ENCODE measurements around the gene PBXIP1.
A peak's percentile ranks its signal among the peaks of the same experiment; 100 is the strongest.

The PBXIP1 gene

GRCh38 chr1:154945962-154946850 is 9.7 kb downstream of the PBXIP1 start:
- no peak overlapping the region for H3K4me3 ChIP-seq (ENCODE audit: low read length)
- H3K9me3 ChIP-seq (ENCODE audit: control insufficient read depth, low read depth, low read length), result no peaks in the 10 kb centered on the region
- peaks cover 2% of the 10 kb centered on the region for H3K36me3 ChIP-seq (ENCODE audit: control insufficient read depth, low read depth, low read length)
- H3K9ac ChIP-seq (ENCODE audit: low read length), result no peak overlapping the region
- no peaks in the 10 kb centered on the region for H3K27me3 ChIP-seq (ENCODE audit: control insufficient read depth, insufficient read depth, low read length)
- no peaks in the 10 kb centered on the region for H3K4me1 ChIP-seq (ENCODE audit: control insufficient read depth, low read depth, low read length)
- H3K27ac ChIP-seq (ENCODE audit: low read length), result no peak overlapping the region

DNA sequence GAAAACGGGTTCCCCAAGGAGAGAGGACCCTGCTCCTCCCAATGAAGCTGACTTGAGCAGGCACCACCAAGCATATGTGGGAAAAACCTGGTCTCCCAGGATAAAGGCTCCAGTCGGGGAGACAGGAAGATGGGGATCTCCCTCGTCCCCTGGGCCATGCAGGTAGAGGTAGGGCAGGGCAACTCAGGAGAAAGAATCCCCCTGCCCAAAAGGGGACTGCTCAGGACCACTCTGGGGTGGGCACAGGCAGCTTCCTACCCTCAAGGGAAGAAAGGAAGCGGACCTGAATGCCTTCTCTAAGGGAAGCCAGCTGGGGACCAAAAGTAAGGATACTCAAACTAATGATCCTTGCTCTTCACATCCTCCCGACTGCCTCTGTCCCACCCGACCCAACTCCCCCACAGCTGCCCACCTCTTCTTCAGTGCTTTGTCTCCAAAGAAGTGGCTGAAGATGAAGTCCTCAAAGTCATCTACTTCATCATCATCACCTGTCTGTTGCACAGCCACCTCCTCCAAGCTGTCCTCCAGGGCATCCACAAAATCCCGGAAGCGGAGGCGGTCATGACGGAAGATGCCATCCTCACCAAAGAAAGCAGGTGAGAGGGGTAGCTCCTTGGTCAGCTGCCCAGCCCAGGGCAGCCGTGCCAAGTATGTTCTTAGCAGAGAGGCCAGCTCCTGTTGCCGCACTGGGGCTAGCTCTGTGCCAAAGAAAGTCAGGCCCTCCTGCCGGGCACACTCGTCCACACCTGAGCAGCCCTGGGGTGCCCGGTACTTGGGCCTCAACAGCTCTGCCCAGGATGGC is 10.5 kb downstream of the PBXIP1 start:
- Histone ChIP-seq H3K27ac (ENCODE audit: low read length) (no peak overlapping the region), H3K36me3 (ENCODE audit: control insufficient read depth, low read depth, low read length) (no peaks in the 10 kb centered on the region), H3K4me1 (ENCODE audit: control insufficient read depth, low read depth, low read length) (peaks cover 3% of the 10 kb centered on the region), H3K9me3 (ENCODE audit: control insufficient read depth, low read depth, low read length) (no peaks in the 10 kb centered on the region), H3K27me3 (ENCODE audit: control insufficient read depth, insufficient read depth, low read length) (no peaks in the 10 kb centered on the region), H3K9ac (ENCODE audit: low read length) (no peak overlapping the region), H3K4me3 (ENCODE audit: low read length) (no peak overlapping the region)

DNA sequence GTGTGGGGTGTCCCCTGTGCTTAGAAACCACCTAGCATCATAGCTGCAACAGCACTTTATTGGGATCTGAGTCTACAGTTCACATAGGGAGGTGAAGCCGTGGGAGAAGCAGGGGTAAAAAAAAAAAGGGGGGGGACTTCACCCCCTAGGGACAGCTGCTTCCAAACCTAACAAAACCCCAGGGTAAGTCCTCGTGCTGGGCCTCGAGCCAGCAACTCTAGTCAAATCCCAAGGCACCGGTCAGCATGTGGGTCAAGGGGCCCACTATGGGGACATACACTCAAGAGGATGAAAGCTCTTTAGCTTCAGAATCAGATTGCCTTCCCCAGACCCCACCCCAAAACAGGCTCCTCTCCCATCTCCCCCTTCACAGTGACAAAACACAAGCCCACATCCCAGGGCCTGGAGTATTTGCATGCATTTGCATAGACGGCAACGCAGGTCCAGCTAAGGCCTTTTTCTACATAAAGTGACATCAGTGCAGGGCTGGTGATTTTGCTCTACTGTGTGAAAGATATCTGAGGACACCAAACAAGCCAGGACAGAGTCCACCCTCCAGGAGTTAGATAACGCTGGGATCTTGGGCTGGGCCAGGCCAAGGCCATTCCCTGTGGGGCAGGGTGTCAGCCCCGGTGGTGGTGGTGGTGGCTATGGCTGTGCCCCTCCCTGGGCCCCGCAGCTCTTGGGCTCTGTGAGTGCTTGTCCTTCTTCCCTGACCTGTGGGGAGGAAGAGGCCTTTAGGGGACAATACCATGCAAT is 11.3 kb downstream of the PBXIP1 start:
- Histone ChIP-seq H3K9me3 (ENCODE audit: control insufficient read depth, low read depth, low read length) (no peaks in the 10 kb centered on the region), H3K36me3 (ENCODE audit: control insufficient read depth, low read depth, low read length) (no peaks in the 10 kb centered on the region), H3K9ac (ENCODE audit: low read length) (no peak overlapping the region), H3K27ac (ENCODE audit: low read length) (no peak overlapping the region), H3K4me1 (ENCODE audit: control insufficient read depth, low read depth, low read length) (peaks cover 6% of the 10 kb centered on the region), H3K4me3 (ENCODE audit: low read length) (no peak overlapping the region), H3K27me3 (ENCODE audit: control insufficient read depth, insufficient read depth, low read length) (no peaks in the 10 kb centered on the region)

- H3K4me3 ChIP-seq (ENCODE audit: low read length), result no peak overlapping the region
- no peak overlapping the region for H3K27ac ChIP-seq (ENCODE audit: low read length)
- no peaks in the 10 kb centered on the region for H3K27me3 ChIP-seq (ENCODE audit: control insufficient read depth, insufficient read depth, low read length)
- H3K9me3 ChIP-seq (ENCODE audit: control insufficient read depth, low read depth, low read length), result no peaks in the 10 kb centered on the region
- no peaks in the 10 kb centered on the region for H3K36me3 ChIP-seq (ENCODE audit: control insufficient read depth, low read depth, low read length)
- no peak overlapping the region for H3K9ac ChIP-seq (ENCODE audit: low read length)
- H3K4me1 ChIP-seq (ENCODE audit: control insufficient read depth, low read depth, low read length), result peaks cover 6% of the 10 kb centered on the region
These were observed 12.1 kb downstream of the PBXIP1 start for GRCh38 chr1:154943649-154944400.

- Histone ChIP-seq H3K9ac (ENCODE audit: low read length) (no peak overlapping the region), H3K27ac (ENCODE audit: low read length) (no peak overlapping the region), H3K36me3 (ENCODE audit: control insufficient read depth, low read depth, low read length) (no peaks in the 10 kb centered on the region), H3K9me3 (ENCODE audit: control insufficient read depth, low read depth, low read length) (no peaks in the 10 kb centered on the region), H3K4me1 (ENCODE audit: control insufficient read depth, low read depth, low read length) (peaks cover 12% of the 10 kb centered on the region), H3K4me3 (ENCODE audit: low read length) (no peak overlapping the region), H3K27me3 (ENCODE audit: control insufficient read depth, insufficient read depth, low read length) (no peaks in the 10 kb centered on the region)
These were observed 14.4 kb downstream of the PBXIP1 start for GRCh38 chr1:154941333-154942013.

DNA sequence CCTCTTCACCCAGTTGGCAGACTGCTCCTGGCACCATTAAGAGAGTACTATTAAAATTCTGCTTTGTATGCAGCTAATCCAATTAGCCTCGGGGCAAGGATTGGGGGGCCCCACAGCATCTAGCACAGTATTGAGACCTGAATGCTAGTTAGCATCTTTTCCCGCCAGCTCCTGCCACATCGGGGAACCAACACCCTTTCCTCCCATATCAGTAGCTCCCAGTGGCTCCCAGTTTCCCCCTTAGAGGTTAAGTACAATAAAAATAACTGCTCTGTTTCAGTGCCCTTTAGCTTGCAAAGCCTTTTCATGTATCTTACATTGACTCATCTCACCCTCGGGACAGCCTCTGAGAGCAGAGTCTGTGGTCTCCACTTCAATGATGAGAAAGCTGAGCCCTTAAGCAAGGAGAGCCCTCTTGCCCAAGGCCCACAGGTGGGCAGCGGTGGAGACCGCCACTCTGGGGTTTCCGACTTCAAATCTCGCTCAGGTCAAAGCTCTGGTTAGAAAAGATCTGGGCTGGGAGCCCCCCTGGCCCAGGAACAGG is 15.2 kb downstream of the PBXIP1 start:
- Histone ChIP-seq H3K36me3 (ENCODE audit: control insufficient read depth, low read depth, low read length) (no peaks in the 10 kb centered on the region), H3K9ac (ENCODE audit: low read length) (no peak overlapping the region), H3K9me3 (ENCODE audit: control insufficient read depth, low read depth, low read length) (no peaks in the 10 kb centered on the region), H3K27me3 (ENCODE audit: control insufficient read depth, insufficient read depth, low read length) (no peaks in the 10 kb centered on the region), H3K4me3 (ENCODE audit: low read length) (no peak overlapping the region), H3K27ac (ENCODE audit: low read length) (no peak overlapping the region), H3K4me1 (ENCODE audit: control insufficient read depth, low read depth, low read length) (peaks cover 12% of the 10 kb centered on the region)

GRCh38 chr1:154940213-154940560 is 15.7 kb downstream of the PBXIP1 start:
- H3K9me3 ChIP-seq (ENCODE audit: control insufficient read depth, low read depth, low read length), result no peaks in the 10 kb centered on the region
- H3K27me3 ChIP-seq (ENCODE audit: control insufficient read depth, insufficient read depth, low read length), result no peaks in the 10 kb centered on the region
- peaks cover 12% of the 10 kb centered on the region for H3K4me1 ChIP-seq (ENCODE audit: control insufficient read depth, low read depth, low read length)
- H3K4me3 ChIP-seq (ENCODE audit: low read length), result no peak overlapping the region
- no peaks in the 10 kb centered on the region for H3K36me3 ChIP-seq (ENCODE audit: control insufficient read depth, low read depth, low read length)
- no peak overlapping the region for H3K27ac ChIP-seq (ENCODE audit: low read length)
- H3K9ac ChIP-seq (ENCODE audit: low read length), result no peak overlapping the region

GRCh38 chr1:154938604-154939399 is 17.1 kb downstream of the PBXIP1 start:
- H3K9me3 ChIP-seq (ENCODE audit: control insufficient read depth, low read depth, low read length), result no peaks in the 10 kb centered on the region
- H3K4me1 ChIP-seq (ENCODE audit: control insufficient read depth, low read depth, low read length), result peaks cover 12% of the 10 kb centered on the region
- no peaks in the 10 kb centered on the region for H3K36me3 ChIP-seq (ENCODE audit: control insufficient read depth, low read depth, low read length)
- H3K27me3 ChIP-seq (ENCODE audit: control insufficient read depth, insufficient read depth, low read length), result no peaks in the 10 kb centered on the region
- no peak overlapping the region for H3K27ac ChIP-seq (ENCODE audit: low read length)
- no peak overlapping the region for H3K4me3 ChIP-seq (ENCODE audit: low read length)
- no peak overlapping the region for H3K9ac ChIP-seq (ENCODE audit: low read length)

DNA sequence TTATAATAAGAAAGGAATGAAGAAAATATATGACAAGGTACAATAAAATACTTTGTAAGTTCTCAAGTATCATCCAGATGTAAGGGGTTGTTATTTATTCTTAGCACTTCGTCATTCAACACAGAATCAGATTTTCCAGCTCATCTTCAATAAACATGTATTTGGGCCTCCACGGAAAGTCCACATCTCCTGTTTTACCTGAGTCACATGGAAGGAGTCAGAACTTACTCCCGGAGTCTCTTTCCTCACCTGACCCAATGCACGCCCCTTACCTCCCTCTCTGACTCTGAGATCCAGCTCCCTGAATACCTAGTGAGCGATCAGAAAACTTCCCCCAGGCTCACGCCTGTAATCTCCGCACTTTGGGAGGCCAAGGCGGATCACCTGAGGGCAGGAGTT is 17.9 kb downstream of the PBXIP1 start:
- H3K9me3 ChIP-seq (ENCODE audit: control insufficient read depth, low read depth, low read length), result no peaks in the 10 kb centered on the region
- peak overlapping the region; percentile 95 for H3K9ac ChIP-seq (ENCODE audit: low read length)
- peak overlapping the region; percentile 90 for H3K4me3 ChIP-seq (ENCODE audit: low read length)
- H3K27me3 ChIP-seq (ENCODE audit: control insufficient read depth, insufficient read depth, low read length), result no peaks in the 10 kb centered on the region
- H3K27ac ChIP-seq (ENCODE audit: low read length), result no peak overlapping the region
- peaks cover 12% of the 10 kb centered on the region for H3K4me1 ChIP-seq (ENCODE audit: control insufficient read depth, low read depth, low read length)
- H3K36me3 ChIP-seq (ENCODE audit: control insufficient read depth, low read depth, low read length), result no peaks in the 10 kb centered on the region
